NOMO-1 (cell line): ENCODE results near the gene SLU7.

ENCODE experiments used
- DNase-seq, 2 experiments: peaks; one replicate each; lab custom pipeline; 2025; ENCODE audit not compliant: unreplicated experiment in 2 of 2; lab: John Stamatoyannopoulos, UW

Gene SLU7

DNA sequence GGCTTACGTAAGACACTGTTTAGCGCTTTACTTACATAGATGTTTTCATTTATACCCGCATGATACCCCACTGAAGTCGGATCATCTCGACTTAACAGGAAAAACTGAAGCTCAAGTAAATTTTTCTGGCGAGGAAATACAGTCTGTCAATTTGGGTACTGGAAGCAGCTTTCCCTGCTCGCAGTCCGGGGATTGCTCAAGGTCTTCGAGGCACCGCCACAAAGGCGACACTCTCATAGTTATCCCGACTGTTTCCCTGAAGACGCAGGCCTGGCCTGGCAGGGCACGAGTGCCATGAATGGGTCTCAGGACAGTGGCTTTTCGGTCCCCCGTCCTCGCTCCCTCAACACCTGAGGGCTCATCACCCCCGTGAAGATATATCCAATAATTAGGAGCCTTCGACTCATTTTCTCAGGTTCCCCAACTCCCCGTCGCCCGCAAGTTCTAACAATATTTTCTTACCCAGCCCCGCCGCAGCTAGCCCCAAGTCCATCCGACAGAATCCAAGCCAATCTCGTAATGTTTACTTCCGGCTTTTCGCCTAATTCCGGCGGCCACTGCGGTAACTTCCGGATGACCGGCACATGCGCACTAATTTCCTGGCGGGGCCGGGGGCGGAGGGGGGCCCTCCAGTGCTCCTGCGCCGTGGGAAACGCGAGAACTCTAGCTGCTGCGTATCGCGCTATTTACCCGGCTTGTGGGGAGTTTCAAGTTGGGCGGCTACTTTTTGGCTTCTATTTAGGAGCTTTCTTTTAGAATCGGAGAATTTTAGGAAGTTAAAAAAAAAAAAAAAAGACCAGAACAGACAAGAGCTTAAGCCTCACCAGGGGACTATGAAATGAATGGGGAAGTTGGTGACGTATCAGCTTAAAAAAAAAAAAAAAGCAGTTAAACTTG is at the start of gene SLU7:
SLU7 (minus strand) TSS at position 521 of the 897 bp plus-strand sequence. CDS start 3,787 bp downstream, outside the sequence.
- peak; percentile 92 to 95 for DNase-seq

DNA sequence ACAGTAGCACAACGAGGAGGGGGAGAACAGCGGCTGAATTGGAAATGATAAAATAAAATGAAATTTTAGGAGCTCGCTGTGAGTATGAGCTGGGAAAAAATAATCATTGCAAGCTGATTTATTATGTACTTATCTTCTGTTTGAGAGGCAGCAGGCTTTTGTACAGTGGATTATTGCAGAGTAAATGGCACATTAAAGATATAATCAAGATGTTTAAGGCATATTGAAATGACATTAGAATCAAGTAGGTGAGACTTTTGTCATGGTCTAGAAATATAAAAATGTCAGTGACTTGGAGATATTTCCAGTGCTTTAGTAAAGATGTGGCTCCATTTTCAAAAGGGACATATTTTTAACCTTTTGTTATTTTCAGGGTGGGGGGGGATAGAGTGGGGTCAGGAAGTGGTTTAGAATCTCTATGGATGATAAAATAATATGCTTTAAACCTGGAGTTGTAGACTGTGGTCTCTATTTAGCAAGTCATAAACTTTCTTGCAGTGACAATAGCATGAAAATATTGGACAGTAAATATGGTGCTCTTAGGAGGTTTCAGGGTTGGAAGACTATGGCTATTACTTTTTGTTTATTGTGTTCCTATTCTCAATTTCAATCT is 49.6 kb upstream of the SLU7 start:
- no peak for DNase-seq

DNA sequence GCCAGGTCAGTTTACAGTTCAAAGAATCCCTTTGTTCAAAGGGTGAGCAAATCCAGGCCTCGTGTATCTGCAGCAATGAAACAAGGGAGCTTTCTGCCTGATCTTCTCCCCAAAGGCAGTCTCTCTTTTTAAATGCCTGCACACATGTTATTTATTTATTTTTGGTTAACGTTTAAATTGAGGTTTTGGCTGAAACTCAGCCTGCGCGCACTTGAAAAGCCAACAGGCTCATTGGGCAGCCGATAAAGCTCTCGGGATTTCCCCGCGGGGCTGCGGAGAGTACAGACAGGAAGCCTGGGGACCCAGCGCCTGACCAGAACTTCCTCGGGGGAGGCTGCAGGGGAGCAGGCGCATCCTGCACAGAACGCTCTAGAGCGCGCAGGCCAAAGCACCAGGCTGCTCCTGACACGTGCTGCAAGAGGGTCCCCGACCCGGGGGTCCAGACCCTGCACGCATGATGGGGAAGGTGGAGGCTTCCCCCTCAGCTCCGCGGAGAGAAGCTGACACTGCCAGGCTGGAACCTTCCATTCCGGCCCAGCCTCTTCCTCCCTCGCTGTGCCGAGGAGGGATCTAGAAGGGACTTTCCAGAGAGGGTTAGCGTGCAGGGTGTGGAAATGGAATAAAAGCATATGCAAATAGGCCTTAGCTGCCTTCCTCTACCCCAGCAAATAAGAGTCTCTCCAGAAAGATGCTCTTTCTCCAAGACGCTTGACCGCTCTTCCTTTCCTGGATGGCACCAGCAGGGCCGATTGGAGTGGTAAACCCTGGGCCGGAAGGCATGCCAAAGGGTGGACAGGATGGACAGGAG is 48.9 kb upstream of the SLU7 start:
- DNase-seq = peak; percentile 59 to 65

DNA sequence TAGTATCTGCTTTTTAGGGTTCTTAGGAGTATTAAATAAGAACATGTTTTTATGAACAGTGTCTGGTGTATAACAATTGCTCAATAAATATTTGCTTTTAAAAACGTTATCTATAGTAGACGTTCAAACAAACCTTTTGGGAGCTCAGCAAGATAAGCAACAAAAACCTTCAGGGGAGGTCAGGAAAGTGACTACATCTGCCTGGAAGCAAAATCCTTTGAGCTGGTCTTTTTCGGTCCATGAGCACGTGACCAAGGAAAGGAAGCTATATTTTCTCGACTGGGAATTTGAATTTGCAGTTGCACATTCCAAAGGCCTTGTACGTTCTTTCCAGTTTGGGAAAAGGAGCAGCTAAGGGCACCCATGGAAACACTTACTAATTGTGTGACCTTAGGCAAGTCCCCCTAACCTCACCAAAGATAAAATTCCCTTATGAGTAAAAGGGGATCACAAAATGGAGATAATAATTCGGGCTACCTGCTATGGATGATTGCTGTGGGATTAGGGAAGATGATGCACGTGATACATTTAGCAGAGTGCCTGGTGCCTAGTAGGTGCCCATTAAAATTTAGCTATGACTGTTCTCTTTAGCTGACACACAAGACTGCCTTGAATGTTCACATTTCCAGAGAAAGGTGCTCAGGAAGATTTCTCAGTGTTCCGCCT is 48.1 kb upstream of the SLU7 start:
- no peak for DNase-seq

DNA sequence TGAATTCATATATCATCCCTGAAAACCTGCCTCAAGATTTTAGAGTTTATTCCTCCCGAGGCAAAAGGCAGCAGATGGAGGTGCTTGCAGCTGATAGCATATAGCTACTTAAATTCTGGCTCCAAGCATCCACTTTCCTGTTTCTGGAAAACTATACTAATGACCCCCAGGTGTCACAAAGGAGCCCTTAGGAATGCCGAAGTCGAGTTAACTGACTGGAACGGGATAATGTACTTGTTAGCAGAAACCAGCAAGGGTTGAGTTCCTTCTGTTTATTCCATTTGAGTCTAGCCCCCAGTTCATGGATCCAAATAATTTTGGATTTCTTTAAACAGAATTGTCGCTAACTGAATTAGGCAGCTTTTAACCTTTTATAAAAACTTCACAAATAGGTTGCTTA is 47.2 kb upstream of the SLU7 start:
- DNase-seq = no peak

DNA sequence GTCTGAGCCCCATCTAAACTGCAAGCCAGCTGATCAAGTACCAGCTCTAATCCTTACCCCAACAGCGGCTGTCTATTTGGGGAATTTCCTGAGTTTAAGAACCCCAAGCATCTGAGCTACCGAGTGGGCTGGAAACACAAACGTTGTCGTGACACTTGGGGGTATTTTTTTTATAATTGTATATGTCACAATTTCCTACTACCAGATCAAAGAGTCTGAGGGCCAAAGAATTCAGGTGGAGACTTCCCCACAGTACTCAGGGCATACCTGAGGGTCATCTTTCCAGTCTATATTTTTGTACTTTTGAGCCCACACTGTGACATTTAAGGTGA is 45.6 kb upstream of the SLU7 start:
- DNase-seq = no peak

DNA sequence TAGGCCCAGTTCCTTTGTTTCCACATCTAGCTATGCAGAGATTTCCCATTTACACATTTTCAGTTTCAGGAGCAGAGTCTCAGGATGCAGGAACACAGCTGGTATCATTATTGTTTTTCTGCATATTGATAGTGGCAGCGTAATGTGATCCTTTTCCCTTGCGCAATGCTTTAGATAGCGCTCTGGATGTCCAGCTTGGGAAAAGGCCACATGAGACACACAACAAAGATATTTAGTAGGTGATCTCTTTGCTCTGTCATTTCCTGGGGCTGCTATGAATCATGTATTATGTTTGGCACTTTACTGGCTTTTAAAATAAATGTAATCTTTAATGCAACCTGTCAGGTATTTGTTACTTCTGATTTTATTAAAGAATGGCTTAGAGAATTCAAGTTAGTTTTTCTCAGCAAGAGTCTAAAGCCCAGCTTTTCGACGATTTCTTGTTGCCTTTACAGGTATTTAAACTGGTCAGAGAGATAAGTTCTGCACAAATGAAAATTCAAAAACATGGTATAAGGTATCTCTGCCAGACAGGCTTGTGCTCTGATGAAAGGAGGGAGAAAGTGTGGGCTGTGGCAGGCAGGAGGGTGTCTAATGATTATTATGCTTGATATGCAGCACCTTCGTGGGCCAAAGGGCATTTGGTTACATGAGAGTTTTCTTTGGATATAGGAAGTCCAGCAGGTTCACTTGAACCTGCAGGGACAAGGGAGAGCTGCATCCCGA is 45.0 kb upstream of the SLU7 start:
- no peak for DNase-seq

DNA sequence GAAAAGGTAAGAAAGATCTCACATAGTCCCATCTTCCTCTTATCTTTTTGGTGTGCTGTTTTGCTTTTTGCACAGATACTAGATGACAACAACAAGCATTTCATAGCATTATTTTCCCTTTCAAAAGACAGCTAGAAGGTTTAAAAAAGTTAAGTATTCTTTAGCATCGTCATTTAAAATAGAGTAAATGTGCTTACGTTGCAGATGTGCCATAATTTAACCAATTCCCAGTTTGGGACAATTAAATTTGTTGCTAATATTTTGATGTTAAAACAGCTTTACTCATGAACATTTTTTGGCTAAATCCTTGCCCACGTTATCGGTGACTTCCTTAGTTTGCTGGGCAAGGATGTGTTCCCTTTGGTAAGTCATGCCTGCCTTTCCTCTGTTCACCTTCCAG is 44.3 kb upstream of the SLU7 start:
- DNase-seq = no peak

DNA sequence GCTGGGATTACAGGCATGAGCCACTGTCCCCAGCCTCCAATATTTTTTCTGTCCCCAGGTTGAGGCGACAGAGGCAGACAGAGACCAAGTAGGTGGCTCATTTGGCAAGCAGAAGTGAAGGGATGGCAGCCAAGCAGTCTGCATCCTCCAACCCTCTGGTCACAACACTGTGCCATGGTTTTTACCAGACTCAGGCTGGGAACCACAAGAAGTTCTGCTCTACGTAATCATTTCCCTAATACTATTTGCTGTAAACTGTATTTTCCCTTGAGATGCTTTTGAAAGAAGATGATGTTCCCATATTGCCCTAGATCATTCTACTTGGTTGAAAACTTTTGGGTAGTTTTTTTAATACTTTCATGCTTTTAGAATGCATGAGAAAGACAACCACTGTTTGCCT is 43.3 kb upstream of the SLU7 start:
- DNase-seq = no peak

DNA sequence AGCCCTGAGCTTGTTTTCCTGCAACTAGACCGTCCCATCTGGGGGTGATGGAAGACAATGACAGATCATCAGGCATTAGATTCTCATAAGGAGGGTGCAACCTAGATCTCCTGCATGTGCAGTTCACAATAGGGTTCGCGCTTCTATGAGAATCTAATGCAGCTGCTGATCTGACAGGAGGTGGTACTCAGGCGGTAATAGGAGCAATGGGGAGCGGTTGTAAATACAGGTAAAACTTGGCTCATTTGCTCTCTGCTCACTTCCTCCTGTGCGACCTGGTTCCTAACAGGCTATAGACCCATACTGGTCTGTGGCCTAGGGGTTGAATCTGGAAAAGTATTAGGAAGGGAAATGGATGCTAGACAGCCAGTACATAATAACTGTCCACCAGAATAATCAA is 42.5 kb upstream of the SLU7 start:
- no peak for DNase-seq

DNA sequence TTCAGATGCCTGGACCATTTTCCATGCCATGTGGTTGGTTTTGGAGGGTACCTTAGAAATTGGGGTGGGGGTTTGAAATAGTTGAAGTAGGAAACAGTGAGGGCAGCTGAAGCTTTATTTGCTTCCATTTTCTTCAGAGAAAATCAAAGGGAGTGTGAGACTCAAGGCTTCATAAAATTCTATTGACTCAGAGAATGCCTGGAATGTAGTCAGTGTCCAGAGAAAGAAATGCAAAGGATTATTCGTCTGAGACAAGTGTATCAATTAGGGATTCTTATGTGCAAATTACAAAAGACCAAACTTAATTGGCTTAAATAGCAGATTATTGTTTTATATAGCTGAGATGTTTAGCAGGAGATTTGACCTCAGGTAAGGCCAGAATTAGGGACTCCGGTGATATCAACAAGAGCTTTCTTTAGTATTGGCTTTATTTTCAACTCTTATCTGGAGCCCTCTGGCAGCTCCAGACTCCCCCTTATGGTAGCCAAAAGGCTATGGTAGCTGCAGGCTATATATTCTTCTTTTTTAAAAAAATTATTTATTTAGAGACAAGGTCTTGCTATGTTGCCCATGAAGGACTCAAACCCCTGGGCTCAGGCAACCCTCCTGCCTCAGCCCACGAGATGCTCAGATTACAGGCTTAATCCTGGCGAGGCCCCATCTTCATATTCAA is 41.6 kb upstream of the SLU7 start:
- no peak for DNase-seq

DNA sequence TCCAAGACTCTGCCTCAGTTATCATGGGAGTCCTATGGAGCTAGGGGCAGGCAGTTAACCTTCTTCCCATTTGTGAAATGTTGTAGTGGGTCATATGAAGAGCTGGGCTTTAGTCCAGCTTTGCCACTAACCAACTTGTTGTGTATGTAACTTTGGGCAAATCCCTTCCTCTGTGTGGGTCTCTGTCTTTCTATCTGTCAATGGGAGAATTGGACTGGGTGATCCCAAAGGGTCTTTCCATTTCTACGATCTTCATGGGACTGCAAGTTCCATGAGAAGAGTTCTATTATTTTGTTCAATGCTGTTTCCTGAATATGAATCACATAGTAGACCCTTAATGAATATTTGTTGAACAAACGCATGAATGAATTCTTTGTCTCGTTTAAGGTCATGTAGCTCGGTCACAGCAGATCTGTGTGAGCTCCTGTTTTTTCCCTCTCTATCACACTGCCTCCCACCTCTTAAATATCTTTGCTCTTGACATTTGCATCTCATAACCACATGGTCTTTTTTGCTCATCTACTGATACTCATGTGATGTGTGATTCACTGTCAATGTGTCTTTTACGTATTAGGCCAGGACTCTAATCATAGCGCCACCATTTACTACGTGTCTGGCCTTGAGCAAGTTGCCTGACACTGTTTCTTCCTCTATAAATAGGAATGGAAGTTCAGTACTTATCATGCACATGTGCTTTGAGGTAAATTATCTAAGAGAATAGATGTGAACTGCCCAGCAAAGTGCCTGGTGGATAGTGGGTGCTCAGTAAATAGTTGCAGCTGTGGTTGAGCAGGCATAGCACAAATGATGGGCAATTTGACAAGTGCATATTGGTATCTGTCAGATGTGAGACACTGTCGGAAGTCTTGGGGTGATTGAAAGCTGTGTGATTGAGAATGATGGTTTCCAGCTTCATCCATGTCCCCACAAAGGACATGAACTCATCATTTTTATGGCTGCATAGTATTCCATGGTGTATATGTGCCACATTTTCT is 40.2 kb upstream of the SLU7 start:
- no peak for DNase-seq

DNA sequence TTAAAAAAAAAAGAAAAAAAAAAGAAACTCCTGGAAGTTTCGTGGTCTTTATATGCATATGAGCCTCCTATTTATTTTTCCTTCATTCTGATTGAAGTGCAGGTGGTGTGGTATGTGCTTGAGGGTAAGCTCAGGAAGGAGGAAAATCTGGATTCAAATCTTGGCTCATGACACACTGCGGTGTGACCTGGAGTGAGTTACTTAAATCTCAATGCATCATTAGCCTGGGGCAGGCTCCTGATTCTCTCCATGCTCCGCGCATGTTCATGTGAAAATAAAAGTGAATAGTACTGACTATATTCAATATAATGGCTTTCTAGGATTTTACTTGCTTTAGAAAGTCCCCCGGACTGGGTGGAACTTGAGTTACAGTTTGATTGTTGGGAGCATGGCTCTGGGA is 38.4 kb upstream of the SLU7 start:
- DNase-seq = no peak

DNA sequence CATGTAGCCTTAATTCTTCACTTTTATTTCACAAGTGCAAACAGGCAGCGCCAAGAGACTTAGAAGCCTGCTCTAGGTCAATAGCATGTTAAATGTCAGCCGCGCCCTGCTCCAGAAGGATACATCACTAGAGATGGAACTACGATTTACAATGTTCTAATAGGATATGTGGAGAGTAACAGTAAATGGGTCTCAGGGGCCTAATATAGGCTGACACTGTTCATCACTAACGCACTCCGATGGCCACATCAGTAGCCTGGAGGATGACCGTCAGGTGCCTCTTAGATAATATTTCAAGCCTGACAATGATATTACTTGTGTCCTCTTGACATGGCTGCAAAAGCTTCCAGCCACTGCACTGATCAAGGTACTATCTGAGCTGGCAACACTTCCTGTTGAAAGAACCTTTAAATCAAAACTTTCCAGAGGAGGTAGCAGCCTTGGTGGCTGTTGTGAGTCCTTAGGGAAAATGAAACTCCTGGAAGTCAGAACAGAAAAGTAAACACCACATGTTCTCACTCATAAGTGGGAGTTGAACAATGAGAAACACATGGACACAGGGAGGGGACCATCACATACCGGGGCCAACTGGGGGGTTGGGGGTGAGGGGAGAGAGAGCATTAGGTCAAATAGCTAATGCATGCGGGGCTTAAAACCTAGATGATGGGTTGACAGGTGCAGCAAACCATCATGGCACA is 37.7 kb upstream of the SLU7 start:
- DNase-seq = no peak

DNA sequence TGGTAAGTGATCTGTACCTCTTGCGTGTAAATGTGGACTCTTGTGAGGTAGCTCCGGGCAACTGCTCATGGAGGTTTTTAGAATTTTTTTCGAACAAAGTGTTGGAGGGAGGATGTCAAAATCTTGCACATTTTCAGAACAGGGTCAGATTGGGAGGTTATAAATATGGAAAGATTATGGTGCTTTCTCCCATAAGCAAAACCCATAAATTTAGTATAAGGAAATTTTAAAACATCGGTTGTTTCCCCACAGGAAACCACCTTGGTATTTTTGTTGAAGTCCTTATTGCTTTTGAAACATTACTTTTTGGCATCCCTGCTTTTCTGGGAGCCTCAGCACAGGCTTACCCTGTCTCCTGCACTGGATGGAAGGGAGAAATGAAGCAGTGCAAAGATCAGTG is 36.7 kb upstream of the SLU7 start:
- DNase-seq = no peak

DNA sequence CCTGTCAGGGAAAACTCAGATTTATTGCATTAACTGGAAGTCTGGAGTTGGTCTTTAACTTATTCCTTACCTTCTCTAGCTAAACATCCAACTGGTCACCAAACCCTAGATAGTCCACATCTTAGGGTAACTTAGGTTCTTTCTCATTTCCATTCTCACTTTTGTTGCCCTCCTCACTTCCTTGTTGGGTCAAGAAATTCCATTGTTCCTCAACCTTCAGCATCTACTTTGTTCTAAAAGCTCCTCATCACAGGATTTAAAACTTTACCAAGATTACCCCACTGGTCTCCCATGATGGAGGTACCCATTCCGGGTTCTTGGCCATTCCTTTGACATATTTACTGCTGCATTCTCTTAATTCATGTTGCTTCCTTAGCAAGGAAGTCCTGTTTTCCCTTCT is 34.9 kb upstream of the SLU7 start:
- DNase-seq = no peak

DNA sequence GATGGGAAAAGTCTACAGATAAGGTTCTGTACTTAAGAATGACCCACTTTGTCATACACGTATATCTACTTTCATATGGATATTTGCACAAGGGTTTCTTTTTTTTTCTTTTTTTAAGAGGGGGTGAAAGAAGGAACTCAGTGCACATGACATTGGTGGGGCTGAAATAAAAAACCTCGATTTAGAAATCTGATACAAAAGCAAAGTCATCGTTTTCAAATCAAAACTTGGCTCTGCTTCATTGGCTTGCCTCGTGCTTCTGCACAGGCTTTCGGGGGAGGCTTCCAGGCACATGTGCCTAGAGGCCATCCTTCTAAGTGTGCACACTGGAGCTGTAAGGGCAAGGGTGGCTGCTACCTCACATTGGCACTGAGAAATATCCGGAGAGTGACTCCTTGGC is 33.9 kb upstream of the SLU7 start:
- no peak for DNase-seq

DNA sequence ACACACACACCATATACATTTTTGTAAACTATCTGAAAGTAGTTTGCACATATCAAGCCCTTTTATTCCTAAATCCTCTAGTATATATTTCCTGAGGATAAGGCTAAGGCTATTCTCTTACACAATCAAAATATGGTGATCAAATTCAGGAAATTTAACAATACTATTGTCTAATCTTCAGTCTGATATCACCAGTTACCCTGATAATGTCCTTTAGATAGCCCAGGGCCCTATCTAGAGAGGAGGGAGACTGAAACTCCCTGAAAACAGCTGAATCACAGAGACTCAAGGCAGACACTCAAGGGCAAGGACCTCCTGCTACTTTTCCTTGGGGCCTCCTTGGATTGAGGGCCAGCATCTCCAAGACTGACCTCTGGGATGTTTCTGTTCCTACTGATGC is 33.2 kb upstream of the SLU7 start:
- no peak for DNase-seq
